ENCODE data around the gene HOXD9.

HOXD9 gene

GRCh38 chr2:176158855-176159662 is 36.5 kb downstream of the HOXD9 start:
- Mint-ChIP-seq H3K4me3 (no peak overlapping the region), H3K9me3 (peaks cover 10% of the 10 kb centered on the region), H3K27me3 (peaks cover 32% of the 10 kb centered on the region), H3K4me1 (peaks cover 5% of the 10 kb centered on the region), H3K36me3 (peaks cover 2% of the 10 kb centered on the region), H3K27ac (no peak overlapping the region)
- ATAC-seq (ENCODE audit: low read depth), result no peak
- peak in 1 of 2 donors; percentile 9 for DNase-seq (ENCODE audit: low spot score in 2 of 2)

GRCh38 chr2:176159663-176160250 is 37.2 kb downstream of the HOXD9 start:
- no peak overlapping the region for H3K4me3 Mint-ChIP-seq
- H3K4me1 Mint-ChIP-seq, result peaks cover 5% of the 10 kb centered on the region
- peak in 1 of 2 donors; percentile 10 for DNase-seq (ENCODE audit: low spot score in 2 of 2)
- peaks cover 12% of the 10 kb centered on the region for H3K9me3 Mint-ChIP-seq
- peaks cover 2% of the 10 kb centered on the region for H3K36me3 Mint-ChIP-seq
- peaks cover 33% of the 10 kb centered on the region for H3K27me3 Mint-ChIP-seq
- no peak overlapping the region for H3K27ac Mint-ChIP-seq
- no peak for ATAC-seq (ENCODE audit: low read depth)

- no peak overlapping the region for H3K4me3 Mint-ChIP-seq
- ATAC-seq (ENCODE audit: low read depth) (no peak), DNase-seq (ENCODE audit: low spot score in 2 of 2) (no peak)
- peaks cover 12% of the 10 kb centered on the region for H3K9me3 Mint-ChIP-seq
- H3K4me1 Mint-ChIP-seq, result peaks cover 5% of the 10 kb centered on the region
- no peak overlapping the region for H3K27ac Mint-ChIP-seq
- peaks cover 29% of the 10 kb centered on the region for H3K27me3 Mint-ChIP-seq
- peaks cover 2% of the 10 kb centered on the region for H3K36me3 Mint-ChIP-seq
Measured at GRCh38 chr2:176160251-176160985, 37.9 kb downstream of the HOXD9 start.

GRCh38 chr2:176160986-176161824 is 38.7 kb downstream of the HOXD9 start:
- ATAC-seq (ENCODE audit: low read depth), result no peak
- H3K4me3 Mint-ChIP-seq, result no peak overlapping the region
- peaks cover 2% of the 10 kb centered on the region for H3K36me3 Mint-ChIP-seq
- H3K27ac Mint-ChIP-seq, result no peak overlapping the region
- H3K9me3 Mint-ChIP-seq, result peaks cover 12% of the 10 kb centered on the region
- no peak for DNase-seq (ENCODE audit: low spot score in 2 of 2)
- H3K4me1 Mint-ChIP-seq, result peaks cover 5% of the 10 kb centered on the region
- H3K27me3 Mint-ChIP-seq, result peaks cover 34% of the 10 kb centered on the region

GRCh38 chr2:176161825-176162626 is 39.5 kb downstream of the HOXD9 start:
- ATAC-seq (ENCODE audit: low read depth), result no peak
- Mint-ChIP-seq H3K4me3 (no peak overlapping the region), H3K27me3 (peaks cover 40% of the 10 kb centered on the region), H3K9me3 (peaks cover 12% of the 10 kb centered on the region), H3K36me3 (peaks cover 2% of the 10 kb centered on the region), H3K27ac (no peak overlapping the region), H3K4me1 (peaks cover 5% of the 10 kb centered on the region)
- DNase-seq (ENCODE audit: low spot score in 2 of 2), result no peak

DNA sequence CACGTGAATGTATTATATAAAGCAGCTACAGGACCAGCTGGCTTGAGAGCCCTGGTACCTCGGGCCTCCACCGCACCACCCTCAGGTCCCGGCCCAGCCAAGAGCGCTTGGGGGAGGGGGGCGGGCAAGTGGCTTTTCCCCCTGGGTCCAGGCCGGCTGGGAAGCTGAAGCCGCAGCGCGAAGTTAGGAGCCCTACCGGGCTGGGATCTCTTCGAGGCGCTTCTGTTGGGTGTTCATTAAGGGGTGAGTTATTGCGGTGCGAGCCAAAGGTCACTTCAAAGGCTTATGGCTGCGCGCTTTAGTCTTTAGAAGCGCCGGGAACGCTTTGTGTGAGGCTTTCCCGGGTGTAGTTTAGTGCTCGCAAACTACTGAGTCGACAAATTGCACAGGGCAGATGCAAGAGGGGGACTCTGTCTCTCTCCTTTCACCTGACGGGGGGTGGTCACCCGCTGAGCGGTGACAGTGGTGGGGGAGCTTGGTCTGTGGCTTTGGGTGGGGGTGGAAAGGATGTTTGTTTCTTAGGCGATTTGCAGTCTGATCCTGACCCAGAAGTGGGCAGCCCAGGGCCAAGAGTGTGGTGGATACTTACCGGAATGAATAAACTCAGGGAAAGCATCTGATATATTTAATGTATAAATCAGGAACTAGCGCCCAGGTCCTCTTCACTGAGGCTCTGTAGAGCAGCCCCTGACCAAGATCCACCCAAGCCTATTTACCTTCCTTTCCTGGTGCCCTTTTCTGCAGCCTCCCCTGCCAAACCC is 40.6 kb downstream of the HOXD9 start:
- ATAC-seq (ENCODE audit: low read depth) (no peak), DNase-seq (ENCODE audit: low spot score in 2 of 2) (no peak)
- Mint-ChIP-seq H3K9me3 (peaks cover 10% of the 10 kb centered on the region), H3K27ac (no peak overlapping the region), H3K4me1 (peaks cover 2% of the 10 kb centered on the region), H3K4me3 (no peak overlapping the region), H3K27me3 (peaks cover 36% of the 10 kb centered on the region), H3K36me3 (no peaks in the 10 kb centered on the region)

GRCh38 chr2:176163672-176164056 is 41.1 kb downstream of the HOXD9 start:
- Mint-ChIP-seq H3K4me3 (no peak overlapping the region), H3K4me1 (no peaks in the 10 kb centered on the region), H3K27me3 (peaks cover 34% of the 10 kb centered on the region), H3K9me3 (peaks cover 10% of the 10 kb centered on the region), H3K27ac (no peak overlapping the region), H3K36me3 (no peaks in the 10 kb centered on the region)
- ATAC-seq (ENCODE audit: low read depth) (no peak), DNase-seq (ENCODE audit: low spot score in 2 of 2) (no peak)

- DNase-seq (ENCODE audit: low spot score in 2 of 2), result no peak
- H3K27me3 Mint-ChIP-seq, result peaks cover 34% of the 10 kb centered on the region
- H3K36me3 Mint-ChIP-seq, result no peaks in the 10 kb centered on the region
- H3K4me3 Mint-ChIP-seq, result no peak overlapping the region
- peaks cover 10% of the 10 kb centered on the region for H3K9me3 Mint-ChIP-seq
- H3K4me1 Mint-ChIP-seq, result no peaks in the 10 kb centered on the region
- ATAC-seq (ENCODE audit: low read depth), result no peak
- no peak overlapping the region for H3K27ac Mint-ChIP-seq
Measured at GRCh38 chr2:176164201-176164600, 41.7 kb downstream of the HOXD9 start.

- Mint-ChIP-seq H3K4me3 (no peak overlapping the region), H3K4me1 (no peaks in the 10 kb centered on the region), H3K27me3 (peaks cover 39% of the 10 kb centered on the region), H3K36me3 (no peaks in the 10 kb centered on the region), H3K27ac (no peak overlapping the region), H3K9me3 (peaks cover 10% of the 10 kb centered on the region)
- no peak for ATAC-seq (ENCODE audit: low read depth)
- no peak for DNase-seq (ENCODE audit: low spot score in 2 of 2)
Measured at GRCh38 chr2:176164611-176165369, 42.3 kb downstream of the HOXD9 start.

DNA sequence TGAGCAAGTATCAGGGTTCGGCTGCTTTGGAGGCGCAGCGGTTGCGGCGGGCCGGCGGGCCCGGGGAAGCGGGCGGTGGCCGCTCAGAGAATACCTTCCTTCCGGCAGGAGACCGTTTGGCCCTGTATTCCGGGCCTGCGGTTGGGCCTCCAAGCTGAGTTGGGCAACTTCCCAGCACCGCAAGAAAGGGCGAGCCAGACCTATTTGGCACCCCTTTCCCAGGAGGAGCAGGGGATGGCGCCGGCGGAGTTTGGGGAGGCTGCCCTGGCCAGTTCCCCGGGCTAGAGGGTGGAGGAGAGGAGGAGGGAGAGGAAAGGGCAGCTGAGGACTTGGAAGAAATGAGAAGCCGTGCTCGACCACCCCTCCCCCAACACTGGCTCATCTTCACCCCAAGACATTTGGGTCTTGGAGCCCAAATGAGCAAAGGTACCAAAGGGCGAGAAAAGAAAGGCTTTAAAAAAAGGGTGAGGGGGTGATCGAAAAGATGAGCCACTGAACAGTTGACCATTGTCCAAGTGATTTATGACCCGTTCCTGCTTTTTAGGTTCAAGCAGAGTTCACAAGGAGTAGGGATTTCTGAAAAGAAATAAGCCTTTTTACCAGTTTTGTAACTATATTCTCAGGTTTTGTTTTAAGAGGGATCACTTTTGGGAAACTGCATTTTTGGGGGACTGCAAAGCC is 43.0 kb downstream of the HOXD9 start:
- no peak overlapping the region for H3K4me3 Mint-ChIP-seq
- peaks cover 38% of the 10 kb centered on the region for H3K27me3 Mint-ChIP-seq
- H3K9me3 Mint-ChIP-seq, result peaks cover 10% of the 10 kb centered on the region
- H3K27ac Mint-ChIP-seq, result no peak overlapping the region
- no peaks in the 10 kb centered on the region for H3K4me1 Mint-ChIP-seq
- ATAC-seq (ENCODE audit: low read depth), result no peak
- no peak for DNase-seq (ENCODE audit: low spot score in 2 of 2)
- H3K36me3 Mint-ChIP-seq, result no peaks in the 10 kb centered on the region

DNA sequence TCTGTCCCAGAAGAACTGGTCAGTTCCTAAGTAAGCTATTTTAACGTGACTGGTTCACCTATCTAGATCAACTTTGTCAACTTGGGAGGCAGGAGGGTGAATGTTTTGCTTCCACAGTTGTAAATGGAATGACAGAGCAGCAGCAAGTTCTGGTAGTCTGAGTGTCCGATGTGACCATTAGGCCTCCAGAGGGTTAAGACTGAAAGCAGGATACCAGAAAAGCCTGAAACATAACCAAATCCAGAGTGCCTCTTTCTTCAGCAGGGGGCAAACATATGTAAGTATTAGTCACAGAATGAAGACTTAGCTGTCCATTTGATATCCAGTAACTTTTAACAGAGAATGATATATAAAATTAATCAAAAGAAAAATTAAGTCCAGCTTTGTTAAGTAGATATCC is 43.8 kb downstream of the HOXD9 start:
- Mint-ChIP-seq H3K4me3 (no peak overlapping the region), H3K9me3 (peaks cover 8% of the 10 kb centered on the region)

GRCh38 chr2:176167398-176167797 is 44.9 kb downstream of the HOXD9 start:
- H3K27me3 Mint-ChIP-seq, result peaks cover 38% of the 10 kb centered on the region
- H3K27ac Mint-ChIP-seq, result no peak overlapping the region
- ATAC-seq (ENCODE audit: low read depth) (no peak), DNase-seq (ENCODE audit: low spot score in 2 of 2) (no peak)
- no peaks in the 10 kb centered on the region for H3K36me3 Mint-ChIP-seq
- peaks cover 8% of the 10 kb centered on the region for H3K9me3 Mint-ChIP-seq
- H3K4me1 Mint-ChIP-seq, result no peaks in the 10 kb centered on the region
- no peak overlapping the region for H3K4me3 Mint-ChIP-seq

More for the DNA sequence above, 43.8 kb downstream of the HOXD9 start:
- H3K36me3 Mint-ChIP-seq, result no peaks in the 10 kb centered on the region
- H3K4me1 Mint-ChIP-seq, result no peaks in the 10 kb centered on the region
- peaks cover 37% of the 10 kb centered on the region for H3K27me3 Mint-ChIP-seq
- no peak for DNase-seq (ENCODE audit: low spot score in 2 of 2)
- no peak for ATAC-seq (ENCODE audit: low read depth)
- no peak overlapping the region for H3K27ac Mint-ChIP-seq

Measured in memory B cell (primary cell).